ENCODE results near the gene NXPE2.

The NXPE2 gene

DNA sequence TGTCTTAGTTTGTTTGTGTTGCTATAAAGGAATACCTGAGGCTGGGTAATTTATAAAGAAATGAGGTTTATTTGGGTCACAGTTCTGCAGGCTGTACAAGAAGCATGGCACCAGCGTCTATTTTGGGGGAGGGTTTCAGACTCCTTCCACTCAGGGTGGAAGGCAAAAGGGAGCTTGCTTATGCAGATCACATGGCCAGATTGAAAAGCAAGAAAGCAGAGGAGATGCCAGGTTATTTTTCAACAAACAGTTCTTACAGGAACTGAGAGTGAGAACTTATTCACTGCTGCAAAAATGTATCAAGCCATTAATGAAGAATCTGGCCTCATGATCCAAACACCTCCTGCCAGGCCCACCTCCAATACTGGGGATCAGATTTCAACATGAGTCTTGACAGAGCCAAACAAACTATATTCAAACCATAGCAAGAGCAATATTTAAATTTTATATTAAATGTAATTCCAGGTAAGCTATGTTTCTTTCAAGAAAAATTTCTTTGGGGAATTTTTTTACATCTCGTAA is 66.9 kb downstream of the NXPE2 start:
- no peak for DNase-seq (ENCODE audit: low read depth)

DNA sequence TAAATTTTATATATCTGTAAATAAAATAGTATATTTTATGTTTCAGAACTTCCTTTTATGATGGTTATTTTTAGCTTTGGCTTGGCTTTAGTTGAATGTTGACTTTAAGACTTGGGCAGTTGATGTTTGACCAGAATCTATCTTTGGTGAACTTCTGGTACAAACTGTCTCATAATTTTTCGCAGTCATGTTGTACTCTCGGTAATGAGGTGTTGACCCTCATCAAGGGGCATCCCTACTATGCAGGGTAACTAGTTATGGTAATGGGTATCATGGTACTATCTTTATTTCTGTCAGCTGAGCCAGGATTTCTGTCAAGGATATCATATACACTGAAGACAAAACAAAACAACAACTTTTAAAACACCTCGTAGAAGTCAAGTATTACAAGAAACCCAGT is 67.7 kb downstream of the NXPE2 start:
- DNase-seq (ENCODE audit: low read depth): no peak
